Activated naive CD8-positive, alpha-beta T cell (primary cell): ENCODE data around the gene APC.
A peak's percentile ranks its signal among the peaks of the same experiment; 100 is the strongest.

Experiments
- H3K27ac Mint-ChIP-seq: one replicate; pipeline ENCODE4 v1.8.0; 2021; ENCODE audit warnings: mixed read lengths
- H3K27me3 Mint-ChIP-seq: one replicate; pipeline ENCODE4 v1.8.0; 2021; ENCODE audit warnings: mixed read lengths
- H3K36me3 Mint-ChIP-seq: one replicate; pipeline ENCODE4 v1.8.0; 2021; ENCODE audit warnings: mixed read lengths
- H3K4me1 Mint-ChIP-seq: one replicate; pipeline ENCODE4 v1.8.0; 2021; ENCODE audit warnings: low read depth, mixed read lengths
- H3K4me3 Mint-ChIP-seq: one replicate; pipeline ENCODE4 v1.8.0; 2021; ENCODE audit warnings: mild to moderate bottlenecking, mixed read lengths
- H3K9me3 Mint-ChIP-seq: one replicate; pipeline ENCODE4 v1.8.0; 2021; ENCODE audit warnings: low read depth, mixed read lengths

APC gene

GRCh38 chr5:112737463-112738190, at the start of gene APC:
Gene APC, plus strand, starts transcription at chr5:112737885. Its CDS starts 17,006 bp downstream, at chr5:112754891.
- Mint-ChIP-seq H3K36me3 (peaks cover 2% of the 10 kb centered on the region), H3K4me3 (peak within 1 kb of the TSS; percentile 98), H3K27ac (peak within 1 kb of the TSS; percentile 92), H3K4me1 (peaks cover 22% of the 10 kb centered on the region), H3K27me3 (no peaks in the 10 kb centered on the region), H3K9me3 (no peaks in the 10 kb centered on the region)

GRCh38 chr5:112689155-112689909, 48.4 kb upstream of the APC start:
- no peak overlapping the region for H3K4me3 Mint-ChIP-seq
- H3K9me3 Mint-ChIP-seq = no peaks in the 10 kb centered on the region
- no peaks in the 10 kb centered on the region for H3K36me3 Mint-ChIP-seq
- H3K27me3 Mint-ChIP-seq = peaks cover 16% of the 10 kb centered on the region
- H3K4me1 Mint-ChIP-seq = no peaks in the 10 kb centered on the region
- no peak overlapping the region for H3K27ac Mint-ChIP-seq

- H3K27ac Mint-ChIP-seq = no peak overlapping the region
- no peak overlapping the region for H3K4me3 Mint-ChIP-seq
- H3K36me3 Mint-ChIP-seq = no peaks in the 10 kb centered on the region
- H3K9me3 Mint-ChIP-seq = no peaks in the 10 kb centered on the region
- no peaks in the 10 kb centered on the region for H3K4me1 Mint-ChIP-seq
- peaks cover 18% of the 10 kb centered on the region for H3K27me3 Mint-ChIP-seq
These were observed 46.9 kb upstream of the APC start for GRCh38 chr5:112690605-112691338.

DNA sequence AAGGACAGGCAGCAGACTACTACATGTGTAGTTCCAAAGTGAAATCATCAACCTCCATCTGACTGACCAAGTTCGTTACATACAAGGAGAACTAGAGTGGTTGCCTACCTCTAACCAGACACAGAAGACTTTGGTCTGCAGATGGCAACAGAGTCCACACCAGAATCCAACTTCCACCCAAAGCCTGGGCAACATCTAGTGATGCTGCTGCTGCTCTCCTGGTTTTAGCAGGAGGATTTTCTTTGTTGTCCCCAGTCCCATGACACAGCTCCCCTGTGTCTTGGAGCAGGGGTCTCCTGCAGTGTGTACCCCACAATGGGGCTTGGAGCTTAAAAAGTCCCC, 46.4 kb upstream of the APC start:
- H3K27ac Mint-ChIP-seq = no peak overlapping the region
- H3K4me3 Mint-ChIP-seq = no peak overlapping the region
- H3K36me3 Mint-ChIP-seq = no peaks in the 10 kb centered on the region
- H3K4me1 Mint-ChIP-seq = no peaks in the 10 kb centered on the region
- H3K9me3 Mint-ChIP-seq = no peaks in the 10 kb centered on the region
- H3K27me3 Mint-ChIP-seq = peaks cover 18% of the 10 kb centered on the region

DNA sequence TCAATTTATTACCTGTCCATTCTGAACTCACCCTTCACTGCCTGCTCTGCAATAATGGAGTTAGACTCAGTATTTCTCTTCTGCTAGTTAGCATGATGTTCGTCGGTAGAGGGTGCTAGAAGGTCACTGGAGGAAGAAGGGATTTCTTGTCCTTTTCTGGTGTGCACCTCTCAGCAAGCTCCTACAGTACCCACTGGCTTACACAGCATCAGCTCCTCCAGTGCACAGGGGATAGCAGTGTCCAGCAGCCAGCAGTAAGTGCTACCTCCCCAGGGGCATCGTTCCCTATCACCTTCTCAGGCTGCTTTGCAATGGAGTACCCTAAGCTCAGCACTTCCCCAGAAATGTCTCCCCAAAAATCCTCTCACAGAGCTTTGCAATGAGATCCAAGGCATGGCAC, 45.9 kb upstream of the APC start:
- Mint-ChIP-seq H3K4me3 (no peak overlapping the region), H3K27ac (no peak overlapping the region), H3K4me1 (no peaks in the 10 kb centered on the region), H3K27me3 (peaks cover 18% of the 10 kb centered on the region), H3K9me3 (no peaks in the 10 kb centered on the region), H3K36me3 (no peaks in the 10 kb centered on the region)

GRCh38 chr5:112692472-112692871, 45.2 kb upstream of the APC start:
- Mint-ChIP-seq H3K27me3 (peaks cover 16% of the 10 kb centered on the region), H3K4me1 (no peaks in the 10 kb centered on the region), H3K9me3 (no peaks in the 10 kb centered on the region), H3K27ac (no peak overlapping the region), H3K36me3 (no peaks in the 10 kb centered on the region), H3K4me3 (no peak overlapping the region)

DNA sequence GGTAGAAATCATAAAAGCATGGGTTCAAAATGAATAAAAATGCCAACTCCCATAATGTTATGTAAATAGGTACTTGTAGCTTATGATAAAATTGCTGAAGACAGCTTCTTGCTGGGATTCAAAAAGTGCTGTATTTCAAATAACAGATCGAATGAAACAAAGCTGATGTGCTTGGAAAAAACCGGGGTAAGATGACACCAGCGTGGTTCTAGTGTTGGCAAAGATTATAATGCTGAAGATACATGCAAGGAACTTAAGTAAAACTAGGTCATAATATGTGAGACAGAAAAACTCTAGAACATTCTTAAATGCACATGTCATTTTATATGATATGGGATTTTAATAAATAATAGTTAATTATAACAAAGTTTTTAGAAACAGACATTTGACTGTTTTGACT, 44.4 kb upstream of the APC start:
- Mint-ChIP-seq H3K4me1 (no peaks in the 10 kb centered on the region), H3K27me3 (peaks cover 16% of the 10 kb centered on the region), H3K27ac (no peak overlapping the region), H3K9me3 (no peaks in the 10 kb centered on the region), H3K4me3 (no peak overlapping the region), H3K36me3 (no peaks in the 10 kb centered on the region)

DNA sequence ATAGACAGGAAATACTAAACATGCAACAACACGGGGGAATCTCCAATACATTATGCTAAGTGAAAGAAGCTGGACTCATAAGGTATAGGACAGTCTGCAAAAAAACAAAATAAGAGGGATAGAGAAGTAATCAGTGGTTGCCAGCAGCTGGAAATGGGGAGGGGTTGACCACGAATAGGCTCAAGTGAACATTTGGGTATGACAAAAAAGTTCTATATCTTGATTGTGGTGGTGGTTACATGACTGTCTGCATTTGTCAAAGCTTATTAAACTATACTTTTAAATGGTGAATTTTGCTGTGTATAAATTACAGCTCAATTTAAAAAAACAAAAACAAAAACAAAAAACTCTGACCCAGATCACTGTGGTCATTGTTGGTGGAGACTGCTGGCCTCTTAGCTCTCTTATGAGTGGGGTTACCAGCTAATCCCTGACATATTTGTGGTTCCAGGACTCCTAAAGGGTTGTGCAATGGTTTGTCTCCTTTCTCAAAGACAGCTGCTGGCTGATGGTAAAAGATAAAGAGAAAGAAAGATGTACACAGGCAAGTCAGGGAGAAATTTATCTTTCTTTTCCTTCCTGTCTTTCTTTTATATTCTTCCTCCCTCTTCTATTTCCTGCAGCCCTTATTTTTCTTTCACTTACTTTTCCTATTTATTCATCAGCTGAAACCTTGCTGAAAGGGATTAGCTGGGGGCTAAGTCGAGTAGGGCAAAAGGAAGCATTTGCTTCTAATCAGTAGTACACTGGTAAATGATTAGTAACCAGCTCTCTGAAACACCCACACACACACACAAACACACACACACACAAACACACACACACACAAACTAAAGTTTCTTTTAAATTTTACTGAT, 42.6 kb upstream of the APC start:
- no peaks in the 10 kb centered on the region for H3K4me1 Mint-ChIP-seq
- peaks cover 16% of the 10 kb centered on the region for H3K27me3 Mint-ChIP-seq
- H3K9me3 Mint-ChIP-seq = no peaks in the 10 kb centered on the region
- no peak overlapping the region for H3K27ac Mint-ChIP-seq
- no peak overlapping the region for H3K4me3 Mint-ChIP-seq
- H3K36me3 Mint-ChIP-seq = peaks cover 3% of the 10 kb centered on the region

GRCh38 chr5:112696786-112697185, 40.9 kb upstream of the APC start:
- Mint-ChIP-seq H3K9me3 (no peaks in the 10 kb centered on the region), H3K27ac (no peak overlapping the region), H3K4me3 (no peak overlapping the region), H3K4me1 (no peaks in the 10 kb centered on the region), H3K27me3 (peaks cover 12% of the 10 kb centered on the region), H3K36me3 (peaks cover 3% of the 10 kb centered on the region)

DNA sequence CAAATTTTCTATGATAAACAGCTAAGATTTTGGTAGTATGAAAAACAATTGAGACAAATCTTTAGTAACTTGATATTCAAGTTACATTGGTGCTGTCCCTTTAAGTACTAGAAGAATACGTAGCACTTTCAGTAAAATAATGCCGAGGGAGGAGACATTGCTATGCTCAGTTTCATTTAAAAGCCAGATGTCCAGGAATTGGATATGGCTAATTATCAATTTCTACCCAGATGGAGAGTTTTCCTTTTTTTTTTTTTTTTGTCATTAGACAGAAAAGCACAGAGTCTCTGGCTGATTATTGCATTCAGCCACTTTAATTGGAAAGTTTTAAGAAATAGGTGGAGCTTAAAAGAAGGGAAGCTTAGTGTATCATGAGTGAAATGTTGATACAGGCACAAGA, 40.4 kb upstream of the APC start:
- Mint-ChIP-seq H3K27me3 (peaks cover 10% of the 10 kb centered on the region), H3K4me3 (no peak overlapping the region)

GRCh38 chr5:112697833-112698232, 39.9 kb upstream of the APC start:
- H3K36me3 Mint-ChIP-seq = peaks cover 3% of the 10 kb centered on the region
- no peak overlapping the region for H3K27ac Mint-ChIP-seq
- H3K4me1 Mint-ChIP-seq = no peaks in the 10 kb centered on the region
- peaks cover 7% of the 10 kb centered on the region for H3K27me3 Mint-ChIP-seq
- H3K4me3 Mint-ChIP-seq = no peak overlapping the region
- H3K9me3 Mint-ChIP-seq = no peaks in the 10 kb centered on the region

More for the DNA sequence above, 40.4 kb upstream of the APC start:
- H3K36me3 Mint-ChIP-seq = peaks cover 3% of the 10 kb centered on the region
- H3K4me1 Mint-ChIP-seq = no peaks in the 10 kb centered on the region
- no peaks in the 10 kb centered on the region for H3K9me3 Mint-ChIP-seq
- H3K27ac Mint-ChIP-seq = no peak overlapping the region

DNA sequence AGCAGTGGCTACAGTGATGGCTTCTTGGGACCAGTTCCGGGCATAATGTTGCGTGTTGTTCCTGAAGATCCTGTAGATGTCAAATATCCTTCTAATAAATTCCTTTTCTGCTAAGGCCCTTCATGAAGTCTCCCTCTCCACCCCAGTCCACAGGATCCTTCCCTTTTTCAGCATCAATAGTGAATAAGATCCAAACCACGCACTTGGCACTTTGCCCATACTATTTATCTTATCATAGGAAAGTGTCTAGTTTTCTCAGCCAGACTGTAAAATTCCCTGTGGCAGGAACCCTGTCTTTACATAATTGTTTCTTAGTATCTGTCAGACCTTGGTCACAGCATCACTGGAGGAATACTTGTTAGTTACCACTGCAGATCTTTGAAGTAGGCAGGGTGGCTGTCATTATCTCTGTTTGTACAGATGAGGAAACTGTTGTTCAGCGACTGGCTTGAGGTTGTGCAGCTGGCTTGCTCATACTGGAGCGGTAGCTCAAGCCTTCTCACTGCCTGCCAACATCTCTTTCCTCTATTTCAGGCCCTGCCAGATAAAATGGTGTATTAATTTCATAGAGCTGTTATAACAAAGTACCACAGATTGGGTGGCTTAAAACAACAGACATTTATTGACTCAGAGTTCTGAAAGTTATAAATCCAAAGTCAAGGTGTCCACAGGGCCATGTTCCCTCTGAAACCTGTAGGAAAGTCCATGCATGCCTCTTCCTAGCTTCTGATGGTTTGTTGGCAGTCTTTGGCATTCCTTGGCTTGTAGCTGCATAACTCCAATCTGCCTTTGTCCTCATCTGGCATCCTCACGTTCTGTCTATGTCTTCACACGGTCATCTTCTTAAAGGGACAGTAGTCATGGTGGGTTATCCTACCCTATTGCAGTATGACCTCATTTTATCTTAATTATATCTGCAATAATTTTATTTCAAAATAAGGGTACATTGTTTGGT, 33.5 kb upstream of the APC start:
- H3K4me1 Mint-ChIP-seq = peaks cover 20% of the 10 kb centered on the region
- no peaks in the 10 kb centered on the region for H3K27me3 Mint-ChIP-seq
- H3K9me3 Mint-ChIP-seq = no peaks in the 10 kb centered on the region
- H3K4me3 Mint-ChIP-seq = no peak overlapping the region
- peaks cover 3% of the 10 kb centered on the region for H3K36me3 Mint-ChIP-seq
- no peak overlapping the region for H3K27ac Mint-ChIP-seq

GRCh38 chr5:112706446-112707016, 31.2 kb upstream of the APC start:
- peak overlapping the region; percentile 94 for H3K4me3 Mint-ChIP-seq
- peaks cover 43% of the 10 kb centered on the region for H3K4me1 Mint-ChIP-seq
- H3K27me3 Mint-ChIP-seq = no peaks in the 10 kb centered on the region
- H3K9me3 Mint-ChIP-seq = no peaks in the 10 kb centered on the region
- H3K36me3 Mint-ChIP-seq = no peaks in the 10 kb centered on the region
- H3K27ac Mint-ChIP-seq = peak overlapping the region; percentile 88
